GM21360 (cell line): ENCODE measurements around the gene TMEM116.
"Not testable (repeated sequence)": the region's sequence is repeated elsewhere in the genome, so short reads cannot be mapped to it uniquely, and the experiment has no call there.

Experiments used
- ATAC-seq: cut with Tn5 transposase; IDR thresholded peaks from one replicate; pipeline ENCODE4 v1.9.1; 2021; ENCODE audit warnings: mild to moderate bottlenecking, moderate library complexity; ENCODE audit not compliant: unreplicated experiment

TMEM116 gene

DNA sequence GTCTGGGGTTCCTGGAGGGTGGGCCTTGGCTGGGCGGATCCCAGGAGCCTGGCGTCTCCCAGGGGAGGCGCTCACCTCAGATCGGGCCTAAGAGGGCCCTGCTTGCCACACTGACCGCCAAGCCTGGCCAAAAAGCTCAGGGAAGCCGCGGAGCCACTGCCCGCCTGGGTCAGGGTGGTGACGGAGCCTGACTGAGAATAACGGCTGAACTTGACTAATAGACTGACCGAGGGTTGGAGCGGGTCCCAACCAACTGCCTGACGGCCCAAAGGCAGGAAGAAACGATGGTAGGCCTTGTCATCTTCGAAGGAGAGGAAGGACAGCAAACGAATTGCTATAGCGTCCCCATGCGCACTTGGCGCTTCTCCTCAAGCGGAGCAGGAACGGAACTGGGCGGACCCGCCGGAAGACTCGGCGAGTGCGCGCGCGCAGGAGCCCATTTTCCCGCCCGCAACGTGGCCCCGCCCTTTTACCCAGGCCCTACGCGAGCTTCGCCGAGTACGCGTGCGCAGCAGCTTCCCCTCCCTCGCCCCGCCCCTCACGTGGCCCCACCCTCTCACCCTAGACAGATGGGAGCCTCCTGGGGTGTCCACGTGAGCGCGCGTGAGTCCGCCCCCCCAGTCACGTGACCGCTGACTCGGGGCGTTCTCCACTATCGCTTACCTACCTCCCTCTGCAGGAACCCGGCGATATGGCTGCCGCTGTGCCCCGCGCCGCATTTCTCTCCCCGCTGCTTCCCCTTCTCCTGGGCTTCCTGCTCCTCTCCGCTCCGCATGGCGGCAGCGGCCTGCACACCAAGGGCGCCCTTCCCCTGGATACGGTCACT is at the start of gene TMEM116, which contains the start of gene ERP29:
Gene TMEM116 (minus strand): TSS at position 391 of the 826 bp plus-strand sequence. CDS start 7,895 bp downstream, outside the sequence.
Gene ERP29 (plus strand): TSS at position 652 of the 826 bp plus-strand sequence. CDS start 40 bp downstream, at position 692.
- ATAC-seq: peak; percentile 67

DNA sequence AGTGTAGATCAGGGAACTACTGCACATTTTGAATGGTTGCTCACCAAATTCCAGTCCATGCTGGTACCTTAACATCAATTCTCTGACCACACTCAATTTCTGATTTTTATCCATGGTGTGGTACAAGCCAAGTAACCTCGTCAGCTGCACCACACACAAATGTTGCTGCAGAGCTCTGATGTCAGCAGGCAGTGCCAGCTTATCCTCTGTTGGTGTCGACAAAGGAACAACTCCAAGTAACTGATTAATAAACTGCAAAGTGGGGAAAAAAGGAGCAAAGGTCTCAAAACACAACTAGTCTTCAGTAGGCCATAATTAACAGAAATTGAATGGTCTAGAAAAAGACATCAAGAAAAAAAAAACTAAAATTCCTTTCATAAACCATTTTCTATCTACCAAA is 48.2 kb upstream of the TMEM116 start:
- ATAC-seq: no peak

GRCh38 chr12:112049351-112049750 is 36.4 kb upstream of the TMEM116 start:
- ATAC-seq: no peak

GRCh38 chr12:112046003-112046402 is 33.0 kb upstream of the TMEM116 start:
- no peak for ATAC-seq

GRCh38 chr12:112036614-112037013 is 23.6 kb upstream of the TMEM116 start:
- not testable (repeated sequence) for ATAC-seq

DNA sequence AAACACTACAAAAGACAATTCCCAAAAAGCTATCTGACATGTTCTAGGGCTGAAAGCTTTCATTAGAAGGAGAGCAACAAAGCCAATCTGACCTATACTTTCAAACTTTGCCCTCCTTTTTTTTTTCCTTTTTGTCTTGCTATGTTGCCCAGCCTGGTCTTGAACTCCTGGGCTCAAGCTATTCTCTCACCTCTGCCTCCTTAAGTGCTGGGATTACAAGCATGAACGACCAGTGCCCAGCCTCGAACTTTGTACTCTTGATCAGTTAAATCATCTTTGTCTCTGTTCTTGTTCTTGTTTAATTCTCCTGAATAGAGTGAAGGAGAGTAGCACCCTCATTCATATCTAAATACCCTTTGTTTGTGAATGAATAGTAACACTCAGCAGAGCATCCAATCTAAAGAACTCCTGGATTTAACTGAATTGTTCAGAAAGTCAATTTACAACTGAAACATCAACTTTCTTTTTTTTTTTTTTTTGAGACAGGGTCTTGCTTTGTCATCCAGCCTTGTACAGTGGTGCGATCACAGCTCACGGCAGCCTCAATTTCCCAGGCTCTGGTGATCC is 22.3 kb upstream of the TMEM116 start:
- no peak for ATAC-seq

DNA sequence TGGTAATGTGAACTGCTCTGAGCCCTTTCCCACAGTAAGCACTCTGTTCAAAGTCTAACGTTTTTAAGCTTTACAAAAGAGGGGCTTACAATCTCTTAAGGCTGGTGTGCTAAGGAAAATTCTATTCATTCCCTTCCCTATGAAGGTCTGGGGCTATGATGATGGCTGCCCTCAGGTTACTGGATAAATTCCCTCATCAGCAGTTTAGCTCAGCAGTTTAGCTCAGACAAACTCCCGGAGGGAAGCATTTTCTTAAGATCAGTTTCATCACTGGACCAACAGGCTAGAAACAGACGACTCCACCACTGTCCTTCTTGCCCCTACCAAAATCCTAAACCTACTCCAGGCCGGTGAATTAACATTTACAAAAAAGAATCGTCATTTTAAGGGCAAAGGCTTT is 19.3 kb upstream of the TMEM116 start:
- ATAC-seq: no peak

DNA sequence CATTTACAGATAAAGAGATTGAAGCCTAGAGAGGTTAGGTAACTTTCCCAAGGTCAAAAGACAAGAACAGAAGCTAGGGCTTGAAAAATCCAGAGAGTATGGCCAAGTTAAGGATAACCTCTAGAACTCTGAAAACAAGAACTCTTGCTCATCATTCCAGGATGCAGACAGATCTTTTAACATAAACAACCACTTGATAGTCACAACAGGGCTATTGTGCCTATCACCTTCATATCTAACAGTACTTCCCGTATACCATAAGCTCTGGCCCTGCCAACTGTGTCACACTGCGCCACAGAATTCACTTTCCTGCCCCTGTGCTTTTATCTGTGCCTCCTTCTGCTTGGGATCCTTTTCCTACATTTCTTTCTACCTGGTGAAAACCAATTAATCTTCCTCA is 18.5 kb upstream of the TMEM116 start:
- no peak for ATAC-seq

- no peak for ATAC-seq
Measured at GRCh38 chr12:112029301-112029700, 16.3 kb upstream of the TMEM116 start.

DNA sequence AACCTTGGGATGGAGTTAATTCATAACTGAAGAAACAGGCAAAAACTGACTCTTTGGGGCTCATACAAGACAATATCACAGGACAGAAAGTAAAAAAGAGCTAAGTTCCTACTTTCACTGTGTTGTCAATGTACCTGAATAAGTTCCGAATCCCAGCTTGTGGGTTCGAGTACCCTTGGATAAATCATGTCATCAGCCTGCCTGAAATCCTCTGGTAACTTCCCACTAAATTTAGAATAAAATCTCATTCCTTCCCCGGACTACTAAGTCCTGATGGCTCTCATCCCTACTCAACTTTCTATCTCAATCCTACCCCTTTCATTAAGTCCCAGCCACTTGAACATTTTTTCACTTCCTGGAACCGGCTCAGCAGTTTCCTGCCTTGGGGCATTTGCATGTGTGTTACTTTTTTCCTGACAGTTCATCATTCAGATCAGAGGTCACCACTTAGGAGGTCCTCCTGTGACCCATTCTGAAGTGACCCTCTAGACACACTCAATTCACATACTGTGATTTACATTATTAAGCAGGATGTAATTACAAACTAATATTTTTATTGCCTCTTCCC is 12.9 kb upstream of the TMEM116 start:
- no peak for ATAC-seq

DNA sequence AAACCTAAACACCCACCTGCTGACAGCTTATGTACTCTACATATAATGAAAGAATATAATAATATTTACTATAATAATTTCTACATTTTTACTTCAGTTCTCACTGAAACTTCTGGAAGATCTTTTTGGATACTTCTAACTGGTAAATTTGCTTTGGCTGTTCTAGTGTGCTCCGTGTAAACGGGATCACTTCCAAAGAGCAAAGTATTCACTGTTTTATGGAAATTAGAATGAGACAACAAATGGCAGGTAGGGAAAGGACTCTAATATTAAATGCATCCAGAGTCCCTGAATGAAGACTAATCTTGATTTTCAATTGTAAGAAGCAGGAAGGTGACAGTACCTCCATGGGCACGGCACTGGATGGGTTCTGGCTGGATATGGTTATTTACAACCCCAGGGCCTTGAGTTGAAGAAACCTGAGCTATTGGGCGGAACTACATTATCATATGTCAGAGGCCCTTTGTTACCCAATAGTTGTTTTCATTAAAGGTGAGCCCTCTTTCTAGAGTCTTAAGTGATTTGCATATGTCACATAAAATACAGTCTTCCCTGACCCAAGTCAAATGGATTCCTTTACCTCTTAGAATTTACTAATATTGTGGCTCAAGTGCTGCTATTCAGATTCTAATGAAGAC is 10.9 kb upstream of the TMEM116 start:
- ATAC-seq: no peak

DNA sequence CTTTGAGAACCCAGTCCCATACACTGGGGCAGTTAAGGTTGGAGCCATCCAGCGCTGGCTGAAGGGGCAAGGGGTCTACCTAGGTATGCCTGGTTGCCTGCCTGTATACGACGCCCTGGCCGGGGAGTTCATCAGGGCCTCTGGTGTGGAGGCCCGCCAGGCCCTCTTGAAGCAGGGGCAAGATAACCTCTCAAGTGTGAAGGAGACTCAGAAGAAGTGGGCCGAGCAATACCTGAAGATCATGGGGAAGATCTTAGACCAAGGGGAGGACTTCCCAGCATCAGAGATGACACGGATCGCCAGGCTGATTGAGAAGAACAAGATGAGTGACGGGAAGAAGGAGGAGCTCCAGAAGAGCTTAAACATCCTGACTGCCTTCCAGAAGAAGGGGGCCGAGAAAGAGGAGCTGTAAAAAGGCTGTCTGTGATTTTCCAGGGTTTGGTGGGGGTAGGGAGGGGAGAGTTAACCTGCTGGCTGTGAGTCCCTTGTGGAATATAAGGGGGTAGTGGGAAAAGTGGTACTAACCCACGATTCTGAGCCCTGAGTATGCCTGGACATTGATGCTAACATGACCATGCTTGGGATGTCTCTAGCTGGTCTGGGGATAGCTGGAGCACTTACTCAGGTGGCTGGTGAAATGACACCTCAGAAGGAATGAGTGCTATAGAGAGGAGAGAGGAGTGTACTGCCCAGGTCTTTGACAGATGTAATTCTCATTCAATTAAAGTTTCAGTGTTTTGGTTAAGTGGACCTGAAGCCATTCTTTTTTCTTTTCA is 9.5 kb upstream of the TMEM116 start:
- ATAC-seq: no peak

DNA sequence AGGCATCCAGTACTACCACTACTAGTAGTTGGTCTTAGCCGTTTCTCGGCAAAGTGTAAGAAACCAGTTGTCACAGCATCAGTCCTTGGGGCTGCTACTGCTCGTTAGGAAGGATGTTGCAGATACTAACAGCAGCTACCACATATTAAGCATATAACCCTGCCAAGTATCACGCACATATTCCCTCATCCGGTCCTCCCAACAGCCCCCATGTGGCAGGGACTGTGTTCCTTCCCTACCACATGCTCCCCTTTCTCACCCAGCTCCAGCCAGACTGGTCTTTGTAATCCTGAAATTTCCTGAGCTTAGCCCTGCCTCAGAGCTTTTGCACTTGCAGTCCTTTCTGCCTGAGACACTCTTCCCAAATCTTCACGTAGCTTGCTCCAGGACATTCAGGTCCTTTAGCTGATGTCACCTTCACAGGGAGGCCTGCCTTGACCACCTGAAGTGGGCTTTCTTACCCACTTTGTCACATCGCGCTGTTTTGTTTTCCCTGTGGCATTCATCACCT is 8.0 kb upstream of the TMEM116 start:
- ATAC-seq: no peak

- ATAC-seq: no peak
Measured at GRCh38 chr12:112018571-112019237, 5.7 kb upstream of the TMEM116 start.

DNA sequence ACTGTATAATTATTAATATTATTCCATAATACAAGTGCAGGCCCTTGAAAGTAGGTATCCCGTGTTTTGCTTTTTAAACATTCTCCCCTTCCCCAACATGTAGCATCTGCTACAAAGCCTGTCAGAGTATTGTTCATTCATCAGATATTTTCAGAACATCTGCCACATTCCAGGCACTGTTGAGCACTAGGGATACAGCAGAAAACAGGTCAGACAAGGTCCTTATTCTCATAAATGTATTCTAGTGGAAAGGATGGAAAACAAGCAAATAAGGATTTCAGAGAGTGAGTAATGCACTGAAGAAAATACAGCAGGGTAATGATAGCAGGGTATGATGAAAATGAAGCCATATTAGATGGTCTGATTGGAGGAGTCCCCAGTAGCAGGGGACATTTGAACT is 4.1 kb upstream of the TMEM116 start:
- no peak for ATAC-seq

GRCh38 chr12:112015938-112016337 is 3.0 kb upstream of the TMEM116 start:
- ATAC-seq: no peak

GRCh38 chr12:112013601-112014402 is 837 bp upstream of the TMEM116 start:
- ATAC-seq: peak; percentile 22

- no peak for ATAC-seq
Measured at GRCh38 chr12:112011685-112012084, 1.3 kb downstream of the TMEM116 start.
